ENCODE data around the gene COL7A1. TPM values are rescaled to one million over a fixed set of nuclear protein-coding genes. Genes with fewer than 3 reads are reported as not detected.

COL7A1 gene
- total RNA-seq, 2 experiments from 2014 or later, result 0.52 to 1.3 TPM

- ChIA-PET CTCF (interaction anchor here (0.7 kb wide), 1 partner anchor 9 kb away, joined by 3 read pairs; no protein-coding TSS in a partner anchor), POLR2A (no interaction called here)
- Mint-ChIP-seq H3K36me3 (ENCODE audit: low read depth) (peaks cover 4% of the 10 kb centered on the region), H3K27ac (no peak overlapping the region), H3K4me3 (no peak overlapping the region), H3K4me1 (no peaks in the 10 kb centered on the region), H3K9me3 (no peaks in the 10 kb centered on the region), H3K27me3 (peaks cover 21% of the 10 kb centered on the region)
- DNase-seq, result no peak
Measured at GRCh38 chr3:48595526-48596121, 495 bp upstream of the COL7A1 start.

GRCh38 chr3:48594417-48595049 is 596 bp downstream of the COL7A1 start:
- Mint-ChIP-seq H3K27ac (no peak overlapping the region), H3K4me3 (no peak overlapping the region), H3K4me1 (no peaks in the 10 kb centered on the region), H3K36me3 (ENCODE audit: low read depth) (peaks cover 2% of the 10 kb centered on the region), H3K9me3 (no peaks in the 10 kb centered on the region), H3K27me3 (peaks cover 21% of the 10 kb centered on the region)
- DNase-seq, result no peak
- ChIA-PET POLR2A (no interaction called here), CTCF (no interaction called here)

- CTCF ChIA-PET, result no interaction called here
- no peaks in the 10 kb centered on the region for H3K4me1 Mint-ChIP-seq
- DNase-seq, result no peak
- peaks cover 2% of the 10 kb centered on the region for H3K36me3 Mint-ChIP-seq (ENCODE audit: low read depth)
- peaks cover 21% of the 10 kb centered on the region for H3K27me3 Mint-ChIP-seq
- no peaks in the 10 kb centered on the region for H3K9me3 Mint-ChIP-seq
- POLR2A ChIA-PET, result no interaction called here
- H3K27ac Mint-ChIP-seq, result no peak overlapping the region
- no peak overlapping the region for H3K4me3 Mint-ChIP-seq
Measured at GRCh38 chr3:48593337-48593736, 1.8 kb downstream of the COL7A1 start.

GRCh38 chr3:48592519-48593087 is 2.5 kb downstream of the COL7A1 start:
- no peak for DNase-seq
- Mint-ChIP-seq H3K4me3 (no peak overlapping the region), H3K36me3 (ENCODE audit: low read depth) (no peaks in the 10 kb centered on the region), H3K27me3 (peaks cover 22% of the 10 kb centered on the region), H3K9me3 (no peaks in the 10 kb centered on the region), H3K27ac (no peak overlapping the region), H3K4me1 (no peaks in the 10 kb centered on the region)
- POLR2A ChIA-PET, result no interaction called here
- CTCF ChIA-PET, result no interaction called here

GRCh38 chr3:48591886-48592518 is 3.1 kb downstream of the COL7A1 start:
- H3K36me3 Mint-ChIP-seq (ENCODE audit: low read depth), result no peaks in the 10 kb centered on the region
- no peak overlapping the region for H3K27ac Mint-ChIP-seq
- no peak for DNase-seq
- ChIA-PET POLR2A (no interaction called here), CTCF (no interaction called here)
- peaks cover 22% of the 10 kb centered on the region for H3K27me3 Mint-ChIP-seq
- no peaks in the 10 kb centered on the region for H3K9me3 Mint-ChIP-seq
- H3K4me1 Mint-ChIP-seq, result no peaks in the 10 kb centered on the region
- H3K4me3 Mint-ChIP-seq, result no peak overlapping the region

GRCh38 chr3:48591436-48591835 is 3.7 kb downstream of the COL7A1 start:
- no peaks in the 10 kb centered on the region for H3K36me3 Mint-ChIP-seq (ENCODE audit: low read depth)
- H3K9me3 Mint-ChIP-seq, result no peaks in the 10 kb centered on the region
- CTCF ChIA-PET, result no interaction called here
- POLR2A ChIA-PET, result no interaction called here
- no peak overlapping the region for H3K27ac Mint-ChIP-seq
- H3K4me1 Mint-ChIP-seq, result no peaks in the 10 kb centered on the region
- no peak for DNase-seq
- peaks cover 22% of the 10 kb centered on the region for H3K27me3 Mint-ChIP-seq
- H3K4me3 Mint-ChIP-seq, result no peak overlapping the region

GRCh38 chr3:48588230-48588629 is 6.9 kb downstream of the COL7A1 start:
- CTCF ChIA-PET, result interaction anchor here (1.6 to 2.0 kb wide), 2 partner anchors 9 to 47 kb away, joined by 4 to 5 read pairs; partner anchors contain the start of gene SLC26A6

GRCh38 chr3:48587686-48588085 is 7.4 kb downstream of the COL7A1 start:
- peaks cover 2% of the 10 kb centered on the region for H3K27me3 Mint-ChIP-seq
- DNase-seq, result no peak
- H3K4me3 Mint-ChIP-seq, result no peak overlapping the region
- no peak overlapping the region for H3K27ac Mint-ChIP-seq
- ChIA-PET POLR2A (no interaction called here), CTCF (interaction anchor here (1.6 to 2.0 kb wide), 2 partner anchors 10 to 48 kb away, joined by 4 to 5 read pairs; partner anchors contain the start of gene SLC26A6)
- no peaks in the 10 kb centered on the region for H3K36me3 Mint-ChIP-seq (ENCODE audit: low read depth)
- H3K9me3 Mint-ChIP-seq, result no peaks in the 10 kb centered on the region
- H3K4me1 Mint-ChIP-seq, result no peaks in the 10 kb centered on the region

More at GRCh38 chr3:48588230-48588629, 6.9 kb downstream of the COL7A1 start:
- Mint-ChIP-seq H3K9me3 (no peaks in the 10 kb centered on the region), H3K4me1 (no peaks in the 10 kb centered on the region), H3K4me3 (no peak overlapping the region), H3K27me3 (peaks cover 2% of the 10 kb centered on the region), H3K36me3 (ENCODE audit: low read depth) (no peaks in the 10 kb centered on the region), H3K27ac (no peak overlapping the region)
- POLR2A ChIA-PET, result no interaction called here
- DNase-seq, result no peak

GRCh38 chr3:48585411-48585810 is 9.7 kb downstream of the COL7A1 start:
- Mint-ChIP-seq H3K36me3 (ENCODE audit: low read depth) (no peaks in the 10 kb centered on the region), H3K4me1 (no peaks in the 10 kb centered on the region), H3K9me3 (no peaks in the 10 kb centered on the region), H3K27me3 (peaks cover 2% of the 10 kb centered on the region), H3K27ac (no peak overlapping the region), H3K4me3 (no peak overlapping the region)
- ChIA-PET CTCF (no interaction called here), POLR2A (no interaction called here)
- DNase-seq, result no peak

- H3K27me3 Mint-ChIP-seq, result peaks cover 2% of the 10 kb centered on the region
- H3K9me3 Mint-ChIP-seq, result no peaks in the 10 kb centered on the region
- ChIA-PET POLR2A (no interaction called here), CTCF (no interaction called here)
- H3K36me3 Mint-ChIP-seq (ENCODE audit: low read depth), result no peaks in the 10 kb centered on the region
- H3K27ac Mint-ChIP-seq, result no peak overlapping the region
- no peak for DNase-seq
- H3K4me1 Mint-ChIP-seq, result no peaks in the 10 kb centered on the region
- H3K4me3 Mint-ChIP-seq, result no peak overlapping the region
Measured at GRCh38 chr3:48584836-48585235, 10.3 kb downstream of the COL7A1 start.

- ChIA-PET POLR2A (no interaction called here), CTCF (interaction anchor here (0.5 to 0.8 kb wide), 2 partner anchors 12 to 28 kb away, joined by 3 read pairs; no protein-coding TSS in a partner anchor)
- no peaks in the 10 kb centered on the region for H3K4me1 Mint-ChIP-seq
- no peaks in the 10 kb centered on the region for H3K27me3 Mint-ChIP-seq
- no peak overlapping the region for H3K27ac Mint-ChIP-seq
- H3K36me3 Mint-ChIP-seq (ENCODE audit: low read depth), result no peaks in the 10 kb centered on the region
- no peak for DNase-seq
- no peaks in the 10 kb centered on the region for H3K9me3 Mint-ChIP-seq
- no peak overlapping the region for H3K4me3 Mint-ChIP-seq
Measured at GRCh38 chr3:48581621-48582481, 13.3 kb downstream of the COL7A1 start.

GRCh38 chr3:48576647-48577046 is 18.5 kb downstream of the COL7A1 start:
- DNase-seq, result no peak
- no peaks in the 10 kb centered on the region for H3K27me3 Mint-ChIP-seq
- no peak overlapping the region for H3K27ac Mint-ChIP-seq
- CTCF ChIA-PET, result no interaction called here
- no peaks in the 10 kb centered on the region for H3K36me3 Mint-ChIP-seq (ENCODE audit: low read depth)
- no peak overlapping the region for H3K4me3 Mint-ChIP-seq
- POLR2A ChIA-PET, result no interaction called here
- no peaks in the 10 kb centered on the region for H3K4me1 Mint-ChIP-seq
- H3K9me3 Mint-ChIP-seq, result no peaks in the 10 kb centered on the region

GRCh38 chr3:48575366-48575765 is 19.8 kb downstream of the COL7A1 start:
- Mint-ChIP-seq H3K4me3 (no peak overlapping the region), H3K36me3 (ENCODE audit: low read depth) (no peaks in the 10 kb centered on the region), H3K27ac (no peak overlapping the region), H3K4me1 (no peaks in the 10 kb centered on the region), H3K9me3 (no peaks in the 10 kb centered on the region), H3K27me3 (no peaks in the 10 kb centered on the region)
- CTCF ChIA-PET, result no interaction called here
- POLR2A ChIA-PET, result no interaction called here
- DNase-seq, result no peak
